BLaER1 treated with 17β-estradiol and CSF1 and Interleukin-3, amounts not matched to agents 10 nM and 100 nM (cell line): ENCODE results near the gene COQ10B.

Experiments
- H3K27ac ChIP-seq, 11 experiments: shearing (Covaris generic); formaldehyde crosslinking; 2 replicates each; pipeline ENCODE4 v1.8.1; 2022
- H3K27me3 ChIP-seq, 11 experiments: shearing (Covaris generic); formaldehyde crosslinking; 2 replicates each; pipeline ENCODE4 v1.8.1; 2022
- H3K36me3 ChIP-seq, 11 experiments: shearing (Covaris generic); formaldehyde crosslinking; 2 replicates each; pipeline ENCODE4 v1.8.1; 2022
- H3K4me1 ChIP-seq, 10 experiments: shearing (Covaris generic); formaldehyde crosslinking; 2 replicates each; pipeline ENCODE4 v1.8.1; 2022
- H3K4me2 ChIP-seq, 11 experiments: shearing (Covaris generic); formaldehyde crosslinking; 2 replicates each; pipeline ENCODE4 v1.8.1; 2022
- H3K4me3 ChIP-seq, 10 experiments: shearing (Covaris generic); formaldehyde crosslinking; 2 replicates each; pipeline ENCODE4 v1.8.1; 2022
- H3K9ac ChIP-seq, 11 experiments: shearing (Covaris generic); formaldehyde crosslinking; 2 replicates each; pipeline ENCODE4 v1.8.1; 2022
- H3K9me3 ChIP-seq, 11 experiments: shearing (Covaris generic); formaldehyde crosslinking; replicated peaks in 1 of 11; 2 replicates each; pipeline ENCODE4 v1.8.1; 2022
- H4K20me1 ChIP-seq, 11 experiments: shearing (Covaris generic); formaldehyde crosslinking; 2 replicates each; pipeline ENCODE4 v1.8.1; 2022
- Cebpa-rat ChIP-seq, 11 experiments: shearing (Covaris generic); IDR thresholded peaks; 2 replicates each; pipeline ENCODE4 v1.8.1; 2022

The COQ10B gene

DNA sequence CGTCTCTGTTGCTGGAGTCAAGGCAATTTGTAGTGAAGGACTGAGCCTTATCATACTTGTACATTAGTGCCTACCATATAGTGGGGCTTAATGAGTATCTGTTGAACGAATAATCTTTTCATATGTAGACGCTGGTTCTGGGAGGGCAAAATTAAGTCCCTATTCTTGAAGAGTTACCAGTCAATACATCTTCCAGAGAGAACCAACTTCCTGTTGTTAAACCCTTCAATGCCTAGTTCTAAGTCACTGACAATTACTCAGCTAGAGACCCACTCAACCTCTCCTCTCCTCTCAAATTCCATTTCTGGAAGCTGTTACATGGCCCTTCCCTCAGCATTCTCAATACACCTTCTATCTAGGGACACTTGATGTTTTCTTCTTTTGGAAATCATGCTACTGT lies 61.4 kb downstream of the COQ10B start:
- Histone ChIP-seq H3K9ac (peak overlapping the region; percentile 91 to 98 (median 95)), H3K4me2 (peak overlapping the region; percentile 75 to 97 (median 88)), H3K4me3 (peak overlapping the region; percentile 88 to 98 (median 91)), H3K27ac (peak overlapping the region; percentile 73 to 95 (median 89)), H3K36me3 (peaks cover 2 to 39% (median 26%) of the 10 kb centered on the region in 11 experiments; a peak in 20 of 22 replicates), H3K4me1 (peaks cover 14 to 29% (median 22%) of the 10 kb centered on the region in 10 experiments), H3K9me3 (peaks cover 0 to 21% (median 17%) of the 10 kb centered on the region in 11 experiments; a peak in 20 of 22 replicates), H3K27me3 (no peaks in the 10 kb centered on the region), H4K20me1 (peaks cover 0 to 37% (median 26%) of the 10 kb centered on the region in 11 experiments; a peak in 15 of 22 replicates)
- TF ChIP-seq Cebpa-rat (IDR thresholded peaks at IDR 0.05) = no peak

DNA sequence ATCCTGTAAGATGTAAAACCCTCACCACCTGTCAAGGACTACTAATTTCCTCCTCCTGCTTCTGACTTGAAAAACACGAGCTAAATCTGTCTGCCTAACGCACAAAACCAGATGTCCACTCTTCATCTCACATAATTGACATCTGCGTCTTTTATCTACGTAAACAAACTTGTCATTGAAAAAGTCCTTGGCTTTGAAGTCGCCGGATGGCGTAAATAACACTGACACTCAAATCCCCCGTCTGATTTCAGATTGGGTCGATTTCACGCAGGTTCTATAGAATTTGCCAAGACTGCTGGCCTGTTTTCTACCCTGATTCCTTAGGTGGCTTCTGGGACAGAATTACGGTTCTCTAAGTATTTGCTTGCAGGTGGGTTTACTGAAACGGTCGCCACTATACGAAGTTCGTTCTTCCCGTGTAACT lies 62.0 kb downstream of the COQ10B start:
- TF ChIP-seq Cebpa-rat (IDR thresholded peaks at IDR 0.05) = no peak
- Histone ChIP-seq H3K36me3 (peaks cover 7 to 39% (median 28%) of the 10 kb centered on the region in 11 experiments; a peak in 21 of 22 replicates), H3K27ac (peak overlapping the region; percentile 73 to 95 (median 89)), H3K4me3 (peak overlapping the region; percentile 88 to 98 (median 91)), H3K27me3 (no peaks in the 10 kb centered on the region), H3K4me1 (peaks cover 14 to 29% (median 22%) of the 10 kb centered on the region in 10 experiments), H3K9ac (peak overlapping the region; percentile 91 to 98 (median 95)), H3K4me2 (peak overlapping the region; percentile 75 to 97 (median 88)), H3K9me3 (peaks cover 5 to 27% (median 23%) of the 10 kb centered on the region in 11 experiments), H4K20me1 (peaks cover 0 to 37% (median 26%) of the 10 kb centered on the region in 11 experiments; a peak in 15 of 22 replicates)

DNA sequence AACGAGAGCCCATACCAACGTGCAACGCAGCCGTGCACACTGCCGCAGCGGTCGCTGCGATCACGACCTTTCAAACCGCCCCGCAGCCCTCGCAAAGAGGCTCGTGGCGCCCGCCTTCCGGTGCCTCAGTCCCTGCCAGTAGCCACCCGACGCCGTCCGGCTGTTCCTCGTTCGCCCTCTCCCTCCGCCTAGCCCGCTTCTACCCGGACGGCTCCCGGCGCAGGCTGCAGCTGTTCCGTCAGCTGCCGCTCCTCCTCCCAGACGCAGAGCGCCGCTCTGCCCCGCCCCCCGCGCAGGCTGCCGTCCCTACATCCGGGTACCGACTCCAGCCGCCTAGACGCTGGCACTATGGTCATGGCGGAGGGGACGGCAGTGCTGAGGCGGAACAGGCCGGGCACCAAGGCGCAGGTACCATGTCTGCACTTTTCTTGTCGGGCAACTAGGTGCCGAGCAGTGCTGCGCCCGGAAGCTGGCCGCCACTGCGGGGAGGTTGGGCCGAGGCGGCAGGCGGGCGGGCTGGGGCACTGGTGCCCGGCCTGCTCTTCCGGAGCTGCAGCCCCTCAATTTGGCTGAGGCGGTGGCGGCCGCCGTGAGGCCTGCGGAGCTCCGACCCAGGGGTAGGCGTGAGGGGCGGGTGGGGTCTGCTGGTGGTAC lies 62.5 kb downstream of the COQ10B start, which contains the start of gene MOB4:
TSS of gene MOB4 (plus strand) at position 328 of the 654 bp plus-strand sequence. CDS start at position 349, 21 bp downstream.
- H4K20me1 ChIP-seq = peaks cover 0 to 37% (median 26%) of the 10 kb centered on the region in 11 experiments; a peak in 15 of 22 replicates
- H3K36me3 ChIP-seq = peaks cover 11 to 42% (median 32%) of the 10 kb centered on the region in 11 experiments; a peak in 21 of 22 replicates
- no peak for TF ChIP-seq Cebpa-rat (IDR thresholded peaks at IDR 0.05)
- peak within 1 kb of the TSS; percentile 88 to 98 (median 91) for H3K4me3 ChIP-seq
- no peaks in the 10 kb centered on the region for H3K27me3 ChIP-seq
- H3K27ac ChIP-seq = peak within 1 kb of the TSS; percentile 86 to 95 (median 89)
- peak within 1 kb of the TSS; percentile 75 to 97 (median 89) for H3K4me2 ChIP-seq
- H3K9me3 ChIP-seq = peaks cover 11 to 32% (median 29%) of the 10 kb centered on the region in 11 experiments
- H3K9ac ChIP-seq = peak within 1 kb of the TSS; percentile 91 to 98 (median 95)
- H3K4me1 ChIP-seq = peaks cover 14 to 29% (median 22%) of the 10 kb centered on the region in 10 experiments

DNA sequence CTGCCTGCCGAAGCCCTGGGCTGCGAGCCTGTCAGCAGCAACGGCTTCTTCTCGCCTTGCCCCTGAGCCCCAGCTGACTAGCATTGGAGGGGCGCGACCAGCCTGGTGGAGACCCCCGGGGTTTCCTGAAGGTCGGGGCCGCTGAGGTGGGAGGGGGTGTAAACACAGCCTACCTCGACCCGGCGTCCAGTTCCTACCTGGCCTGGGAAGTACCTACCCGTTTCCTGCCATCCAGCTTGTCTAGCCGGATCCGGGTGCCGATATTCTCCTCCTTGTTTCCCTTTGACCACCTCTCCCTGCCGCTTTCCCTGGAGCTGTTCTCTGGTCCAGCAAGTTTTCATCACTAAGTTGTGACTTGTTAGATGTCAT lies 63.0 kb downstream of the COQ10B start:
- H3K27me3 ChIP-seq = no peaks in the 10 kb centered on the region
- peaks cover 0 to 37% (median 26%) of the 10 kb centered on the region in 11 experiments; a peak in 15 of 22 replicates for H4K20me1 ChIP-seq
- H3K9me3 ChIP-seq = peaks cover 16 to 38% (median 34%) of the 10 kb centered on the region in 11 experiments
- peak overlapping the region; percentile 88 to 98 (median 91) for H3K4me3 ChIP-seq
- no peak for TF ChIP-seq Cebpa-rat (IDR thresholded peaks at IDR 0.05)
- peak overlapping the region; percentile 75 to 97 (median 89) for H3K4me2 ChIP-seq
- H3K36me3 ChIP-seq = peaks cover 11 to 44% (median 37%) of the 10 kb centered on the region in 11 experiments; a peak in 21 of 22 replicates
- peaks cover 14 to 29% (median 22%) of the 10 kb centered on the region in 10 experiments for H3K4me1 ChIP-seq
- peak overlapping the region; percentile 86 to 95 (median 89) for H3K27ac ChIP-seq
- peak overlapping the region; percentile 91 to 98 (median 95) for H3K9ac ChIP-seq

DNA sequence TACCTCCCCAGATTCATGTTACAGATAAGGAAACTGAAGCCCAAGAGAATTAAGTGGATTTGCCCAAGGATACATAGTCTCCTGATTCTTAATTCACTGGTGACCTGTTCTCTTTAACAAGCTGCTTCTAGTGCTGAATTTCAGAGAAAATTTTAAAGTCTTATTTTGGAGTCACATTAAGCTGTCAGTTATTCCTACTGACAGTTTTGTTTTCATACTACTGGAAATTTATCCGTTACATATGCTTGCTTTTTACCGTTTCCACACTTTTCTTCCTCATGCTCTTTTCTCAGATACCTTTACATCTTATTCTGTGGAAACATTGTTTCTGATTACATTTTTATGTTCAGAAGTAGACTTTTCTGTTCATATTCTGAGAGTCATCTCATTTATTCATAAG lies 63.8 kb downstream of the COQ10B start:
- TF ChIP-seq Cebpa-rat (IDR thresholded peaks at IDR 0.05) = no peak
- H3K4me2 ChIP-seq = peak overlapping the region; percentile 75 to 97 (median 89)
- peaks cover 18 to 45% (median 41%) of the 10 kb centered on the region in 11 experiments for H3K9me3 ChIP-seq
- peak overlapping the region; percentile 88 to 98 (median 91) for H3K4me3 ChIP-seq
- H3K27me3 ChIP-seq = no peaks in the 10 kb centered on the region
- peaks cover 14 to 29% (median 22%) of the 10 kb centered on the region in 10 experiments for H3K4me1 ChIP-seq
- peak overlapping the region in 10 of 11 experiments; percentile 86 to 95 (median 90); a peak in 12 of 22 replicates for H3K27ac ChIP-seq
- peak overlapping the region; percentile 91 to 98 (median 95) for H3K9ac ChIP-seq
- peaks cover 0 to 37% (median 26%) of the 10 kb centered on the region in 11 experiments; a peak in 15 of 22 replicates for H4K20me1 ChIP-seq
- peaks cover 11 to 46% (median 44%) of the 10 kb centered on the region in 11 experiments; a peak in 21 of 22 replicates for H3K36me3 ChIP-seq
